Stimulated activated CD8-positive, alpha-beta memory T cell treated with anti-CD3 and anti-CD28 coated beads, Interleukin-12 subunit alpha, Interleukin-12 subunit beta, amount 100 ng/mL, for 4 hours (primary cell): ENCODE data around the gene SMIM28.

ENCODE experiments used
- DNase-seq: peaks from one replicate; pipeline ENCODE4 v3.0.0-alpha.2; 2020; ENCODE audit warnings: low read depth

Gene SMIM28

DNA sequence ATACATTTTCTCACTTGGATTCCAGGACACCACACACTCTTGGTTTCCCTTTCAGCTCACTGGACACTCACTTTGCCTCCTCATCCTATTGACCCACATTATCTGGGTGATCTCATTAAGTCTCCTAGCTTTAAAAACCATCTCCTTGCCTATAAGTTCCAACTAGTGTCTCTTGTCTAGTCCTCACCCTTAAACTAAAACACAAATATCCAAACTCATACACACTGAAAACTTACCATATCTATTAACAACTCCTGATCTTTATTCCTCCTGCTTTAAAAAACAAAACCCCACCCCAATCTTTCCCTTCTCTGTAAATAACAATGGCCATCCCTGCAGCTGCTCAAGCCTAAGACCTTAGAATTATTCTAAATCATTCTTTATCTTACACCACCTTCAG lies 3.5 kb upstream of the SMIM28 start:
- DNase-seq: no peak

GRCh38 chr6:138374815-138375214 lies 2.9 kb upstream of the SMIM28 start:
- no peak for DNase-seq

DNA sequence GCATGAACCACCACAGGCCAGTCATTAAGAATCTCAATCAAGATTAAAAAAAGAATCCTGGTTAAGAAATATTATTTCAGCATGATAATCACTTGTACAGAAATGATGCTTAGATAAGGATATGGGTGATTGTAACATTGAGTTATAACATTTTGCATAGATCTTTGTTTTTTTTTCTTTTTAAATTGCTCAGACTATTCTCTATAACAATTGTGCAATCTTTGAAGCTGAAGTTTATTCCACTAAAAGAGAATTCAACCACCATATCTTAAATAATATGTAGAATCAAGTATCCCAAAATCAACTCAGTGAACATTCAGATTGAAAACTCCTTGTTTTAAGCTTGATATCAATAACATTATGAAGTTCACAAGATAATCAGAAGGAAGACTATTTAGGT lies 663 bp upstream of the SMIM28 start:
- DNase-seq: no peak

- no peak for DNase-seq
Observed at GRCh38 chr6:138378463-138378862, 758 bp downstream of the SMIM28 start.

- no peak for DNase-seq
Observed at GRCh38 chr6:138382498-138383265, 5.0 kb downstream of the SMIM28 start.

DNA sequence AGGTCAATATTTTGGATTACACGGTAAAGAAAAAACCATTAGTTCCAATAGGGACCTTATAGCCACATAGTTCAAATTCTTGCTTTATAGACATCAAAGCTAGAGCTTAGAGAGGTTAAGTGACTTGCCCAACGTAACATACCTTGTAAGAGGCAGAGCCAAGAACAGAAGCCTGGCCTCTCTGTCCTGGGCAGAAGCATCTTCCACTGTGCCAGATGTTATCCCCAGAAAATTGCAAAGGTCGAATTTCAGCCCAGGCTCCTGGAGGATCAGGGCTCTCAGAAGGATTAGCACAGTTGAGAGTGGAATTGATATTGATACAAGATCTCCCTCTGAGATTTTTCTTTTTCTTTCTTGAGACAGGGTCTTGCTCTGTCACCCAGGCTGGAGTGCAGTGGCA lies 6.1 kb downstream of the SMIM28 start:
- DNase-seq: no peak

DNA sequence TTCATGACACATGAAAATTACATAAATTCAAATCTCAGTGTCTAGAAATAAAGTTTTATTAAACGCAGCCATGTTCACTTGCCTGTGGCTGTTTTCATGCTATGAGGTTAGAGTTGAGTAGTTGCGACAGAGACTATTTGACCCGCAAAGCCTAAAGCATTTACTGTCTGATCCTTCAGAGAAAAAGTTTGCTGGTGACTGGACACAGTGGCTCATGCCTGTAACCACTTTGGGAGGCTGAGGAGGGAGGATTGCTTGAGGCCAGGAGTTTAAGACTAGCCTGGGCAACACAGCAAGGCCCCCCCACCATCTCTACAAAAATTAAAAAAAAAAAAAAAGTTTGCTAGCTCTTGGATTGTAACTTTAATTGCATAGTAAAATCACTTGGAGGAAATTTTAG lies 9.2 kb downstream of the SMIM28 start:
- DNase-seq: no peak

DNA sequence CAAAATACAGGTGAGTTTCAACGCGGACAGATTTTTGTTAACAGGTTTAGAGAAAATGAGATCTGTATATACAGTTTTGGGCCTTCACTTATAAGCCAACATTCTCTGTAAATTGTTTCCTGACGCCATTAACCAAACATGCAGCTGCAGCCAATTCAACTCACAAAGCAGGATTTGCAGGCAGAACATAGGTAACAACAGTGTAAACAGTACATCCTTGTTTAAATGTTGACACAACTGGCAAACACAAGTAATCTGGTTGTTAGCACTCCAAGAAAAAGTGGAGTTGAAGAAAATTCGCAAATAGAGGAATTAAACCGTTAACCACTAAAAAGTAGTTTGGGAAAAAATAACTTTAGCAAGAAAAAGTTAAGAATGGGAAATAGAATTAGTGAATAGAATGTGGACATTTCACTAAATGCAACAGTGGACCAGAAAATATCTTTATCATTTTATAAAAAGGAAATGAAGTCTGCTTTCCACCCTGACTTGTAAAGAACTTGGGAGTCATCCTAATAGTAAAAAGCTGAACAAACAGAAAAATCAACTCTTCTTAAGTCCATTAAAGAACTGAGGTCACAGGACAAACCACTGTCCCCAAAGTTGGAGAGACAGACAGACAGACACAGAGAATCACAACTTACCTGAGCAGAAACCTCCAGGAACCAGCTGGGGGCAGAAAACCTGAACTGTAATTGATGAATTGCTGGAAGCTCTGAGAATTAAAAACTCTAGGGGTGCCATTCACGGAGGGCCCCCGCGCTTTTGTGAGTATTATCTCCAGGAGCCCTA lies 10.1 kb downstream of the SMIM28 start:
- no peak for DNase-seq

DNA sequence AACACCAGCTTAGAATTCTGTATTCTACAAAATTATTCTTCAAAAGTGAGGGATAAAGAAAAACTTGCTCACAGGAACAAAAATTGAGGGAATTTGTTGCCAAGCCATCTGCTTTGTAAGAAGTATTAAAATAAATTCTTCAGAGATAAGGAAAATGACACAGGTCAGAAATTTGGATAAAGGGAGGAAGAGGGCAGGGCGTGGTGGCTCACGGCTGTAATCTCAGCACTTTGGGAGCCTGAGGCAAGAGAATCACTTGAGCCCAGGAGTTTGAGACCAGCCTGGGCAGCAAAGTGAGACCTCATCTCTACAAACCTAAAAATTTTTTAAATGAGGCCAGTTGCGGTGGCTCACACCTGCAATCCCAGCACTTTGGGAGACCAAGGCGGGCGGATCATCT lies 11.8 kb downstream of the SMIM28 start:
- DNase-seq: no peak

- no peak for DNase-seq
Observed at GRCh38 chr6:138393871-138394783, 16.4 kb downstream of the SMIM28 start.

DNA sequence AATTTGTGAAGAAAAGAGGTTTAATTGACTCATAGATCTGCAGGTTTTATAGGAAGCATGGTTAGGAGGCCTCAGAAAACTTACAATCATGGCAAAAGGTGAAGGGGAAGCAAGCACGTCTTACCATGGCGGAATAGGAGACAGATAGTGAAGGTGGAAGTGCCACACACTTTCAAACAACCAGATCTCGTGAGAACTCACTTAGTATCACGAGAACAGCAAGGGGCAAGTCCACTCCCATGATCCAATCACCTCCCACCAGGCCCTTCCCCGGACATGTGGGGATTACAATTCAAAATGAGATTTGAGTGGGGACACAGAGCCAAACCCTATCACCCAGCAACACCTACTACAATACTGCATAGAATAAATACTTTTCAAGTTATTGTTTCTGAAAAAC lies 19.0 kb downstream of the SMIM28 start:
- DNase-seq: no peak

DNA sequence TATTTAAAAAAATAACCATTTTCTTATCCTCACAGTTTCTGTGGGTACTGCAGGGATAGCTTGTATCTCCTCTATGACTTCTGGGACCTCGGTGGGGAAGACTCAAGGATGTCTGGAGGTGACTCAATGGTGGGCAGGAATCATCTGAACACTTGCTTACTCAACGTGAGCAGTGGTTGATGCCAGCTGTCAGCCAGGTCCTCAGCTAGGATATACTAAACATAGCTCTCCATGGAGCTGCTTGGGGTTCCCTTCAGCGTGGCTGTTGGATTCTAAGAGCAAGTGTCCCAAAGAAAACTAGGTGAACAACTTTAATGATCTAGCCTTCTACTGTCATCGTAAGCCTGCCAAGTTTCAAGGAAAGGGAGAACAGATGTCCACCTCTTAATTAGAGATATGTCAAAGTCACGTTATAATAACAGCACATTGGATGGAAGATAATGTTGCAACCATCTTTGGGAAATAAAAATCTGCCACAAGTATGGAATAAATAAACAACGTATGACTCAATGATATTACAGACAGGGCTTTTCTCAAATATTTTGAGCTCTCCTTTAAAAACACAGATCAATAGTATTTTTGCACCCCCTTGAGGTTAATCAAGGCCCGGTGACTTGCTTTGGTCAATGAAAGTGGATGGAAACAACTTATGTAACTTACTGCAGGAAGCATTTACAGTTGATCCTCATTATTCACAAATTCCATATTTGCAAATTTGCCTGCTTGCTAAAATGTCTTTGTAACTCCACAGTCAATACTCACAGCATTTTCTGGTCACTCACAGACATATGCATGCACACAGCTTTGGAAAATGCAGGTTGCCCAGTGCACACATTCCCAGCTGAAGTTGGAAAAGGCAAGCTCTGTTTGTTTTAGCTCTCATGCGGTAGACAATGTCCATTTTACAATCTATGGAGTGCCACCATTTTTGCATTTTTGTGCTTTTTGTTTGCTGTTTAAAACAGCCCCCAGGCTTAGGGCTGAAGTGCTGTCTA lies 19.7 kb downstream of the SMIM28 start:
- DNase-seq: no peak

DNA sequence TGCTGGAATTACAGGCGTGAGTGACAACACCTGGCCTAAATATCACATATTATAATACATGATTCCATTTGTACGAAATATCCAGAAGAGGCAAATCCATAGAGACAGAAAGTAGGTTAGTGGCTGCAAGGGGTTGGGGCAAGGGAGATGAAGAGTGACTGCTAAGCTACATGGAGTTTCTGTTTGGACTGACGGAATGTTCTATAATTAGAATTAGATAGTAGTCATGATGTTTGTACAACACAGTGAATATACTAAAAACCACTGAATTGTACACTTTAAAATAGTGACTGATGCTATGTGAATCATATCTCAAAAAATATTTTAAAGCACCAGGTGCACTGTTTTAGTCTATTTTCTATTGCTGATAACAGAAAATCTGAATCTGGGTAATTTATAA lies 22.6 kb downstream of the SMIM28 start:
- DNase-seq: no peak

DNA sequence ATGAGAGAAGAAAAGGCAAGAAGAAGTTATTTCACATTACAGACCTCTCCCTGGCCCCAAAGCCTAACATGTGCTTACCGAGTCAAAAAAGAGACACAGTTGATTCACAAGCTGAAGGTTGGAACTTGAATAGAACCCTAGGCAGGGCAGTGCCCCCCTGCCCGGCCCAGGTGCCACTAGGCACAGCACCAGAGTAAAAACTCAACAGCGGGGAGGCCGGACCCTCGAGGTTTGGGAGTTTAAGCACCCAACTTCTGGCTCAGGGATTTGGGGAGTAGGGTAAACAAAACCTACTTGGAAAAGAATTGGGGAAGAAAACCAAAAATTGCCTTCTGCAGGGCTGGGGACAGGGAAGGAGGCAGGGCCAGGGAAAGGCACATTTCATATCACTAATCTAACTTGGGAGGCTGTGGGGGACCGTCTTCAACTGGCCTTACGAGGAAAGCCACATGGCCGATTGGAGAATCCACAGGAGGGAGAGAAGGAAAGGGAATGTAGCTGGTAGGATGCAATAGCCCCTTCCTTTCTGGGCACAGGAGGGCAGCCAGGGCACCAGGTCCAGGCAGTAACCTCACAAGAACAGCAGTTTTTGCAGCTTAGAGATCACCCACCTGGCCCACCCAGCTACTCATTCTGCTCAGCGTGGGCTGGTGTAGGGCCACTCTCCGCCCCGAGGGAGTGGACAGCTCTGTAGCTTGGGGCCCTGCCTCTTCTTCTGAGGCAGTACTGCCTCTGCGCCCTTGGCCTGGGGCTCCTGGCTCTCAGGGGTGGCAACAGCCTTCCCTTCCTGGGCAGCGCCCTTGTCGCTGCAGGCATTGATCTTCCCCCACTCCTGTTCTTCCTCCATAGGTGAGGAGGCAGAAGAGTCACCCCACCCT lies 24.5 kb downstream of the SMIM28 start:
- DNase-seq: no peak

GRCh38 chr6:138402838-138403187 lies 25.1 kb downstream of the SMIM28 start:
- DNase-seq: no peak

DNA sequence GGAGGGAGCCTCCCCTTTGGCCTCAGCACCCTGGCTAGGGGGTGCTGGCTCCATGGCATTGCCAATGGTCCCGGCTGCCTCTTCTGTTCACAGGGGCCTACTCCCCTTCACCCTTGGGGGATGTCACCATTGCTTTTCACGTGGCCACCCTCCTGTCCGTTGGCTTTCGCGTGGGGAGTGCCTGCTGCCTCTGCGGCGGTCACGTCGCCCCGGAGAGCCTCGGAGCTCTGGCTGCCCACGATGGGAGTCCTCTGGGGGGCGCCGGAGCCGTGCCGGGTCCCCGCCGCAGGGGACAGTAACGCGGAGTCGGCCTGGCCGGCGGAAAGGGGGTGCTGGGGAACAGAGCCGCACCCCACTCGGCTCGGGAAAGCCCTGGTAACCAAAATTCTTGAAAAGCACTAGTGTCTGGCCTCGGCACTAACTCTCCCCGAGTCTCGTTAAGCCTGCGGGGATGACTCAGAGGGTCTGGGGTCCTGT lies 25.7 kb downstream of the SMIM28 start:
- peak; percentile 4 for DNase-seq

- peak; percentile 69 for DNase-seq
Observed at GRCh38 chr6:138403801-138404665, 26.3 kb downstream of the SMIM28 start, which contains the start of gene HEBP2. HEBP2 (plus strand) TSS chr6:138404223; CDS start chr6:138404496, 273 bp downstream.

GRCh38 chr6:138404666-138405337 lies 27.1 kb downstream of the SMIM28 start:
- DNase-seq: no peak
